Natural killer cell treated with Interleukin-12 subunit alpha and Interleukin-12 subunit beta and Interleukin-15 and Interleukin-18, amount 100 ng/mL, for 72 hours (primary cell): ENCODE data around the gene NBEA. TPM values are rescaled to one million over a fixed set of nuclear protein-coding genes. Genes with fewer than 3 reads are reported as not detected.

Experiments used
- ATAC-seq, 2 donors: fragments of 150-1000 bp; cut with Tn5 transposase in 1 of 2; sonication (Bioruptor Pico), chemical (Tn5 transposase) in 1 of 2; 2 replicates each; pipeline ENCODE4 v1.10.0; 2021
- DNase-seq: peaks from one replicate; pipeline ENCODE4 v3.0.0; 2022; ENCODE audit warnings: low spot score
- H3K27ac Mint-ChIP-seq, 2 donors: 1 replicate in 1 of 2; 2 replicates in 1 of 2; pipeline ENCODE4 v1.8.0; 2022; ENCODE audit warnings: mixed read lengths in 2 of 2, mild to moderate bottlenecking in 1 of 2, moderate library complexity in 1 of 2
- H3K27me3 Mint-ChIP-seq, 2 donors: 1 replicate in 1 of 2; 2 replicates in 1 of 2; pipeline ENCODE4 v1.8.0; 2022; ENCODE audit warnings: mixed read lengths in 2 of 2
- H3K36me3 Mint-ChIP-seq: one replicate; pipeline ENCODE4 v1.8.0; 2022; ENCODE audit warnings: mixed read lengths
- H3K4me1 Mint-ChIP-seq, 2 donors: 1 replicate in 1 of 2; 2 replicates in 1 of 2; pipeline ENCODE4 v1.8.0; 2022; ENCODE audit warnings: low read depth in 2 of 2, mixed read lengths in 2 of 2, mild to moderate bottlenecking in 1 of 2
- H3K4me3 Mint-ChIP-seq: one replicate; pipeline ENCODE4 v1.8.0; 2022; ENCODE audit warnings: mixed read lengths
- H3K9me3 Mint-ChIP-seq: 2 replicates; pipeline ENCODE4 v1.8.0; 2022; ENCODE audit warnings: mixed read lengths
- total RNA-seq, 2 donors: library from RNA; stranded (reverse); gene quantifications; one replicate each; pipeline ENCODE4 v1.2.3, GENCODE V29; 2022

The NBEA gene
- total RNA-seq, 2 donors from 2014 or later: 0.08 to 0.12 TPM

GRCh38 chr13:35256459-35257148, 314.5 kb downstream of the NBEA start:
- no peak overlapping the region for H3K4me3 Mint-ChIP-seq
- ATAC-seq (peak; percentile 38 to 45), DNase-seq (no peak)
- no peaks in the 10 kb centered on the region for H3K9me3 Mint-ChIP-seq
- H3K36me3 Mint-ChIP-seq: no peaks in the 10 kb centered on the region
- peaks cover 0 to 12% of the 10 kb centered on the region in 2 donors for H3K4me1 Mint-ChIP-seq
- H3K27ac Mint-ChIP-seq: no peak overlapping the region
- H3K27me3 Mint-ChIP-seq: peaks cover 0 to 5% of the 10 kb centered on the region in 2 donors

GRCh38 chr13:35260316-35260715, 318.2 kb downstream of the NBEA start:
- no peak for DNase-seq
- Mint-ChIP-seq H3K9me3 (peaks cover 7% of the 10 kb centered on the region), H3K4me1 (no peaks in the 10 kb centered on the region), H3K4me3 (no peak overlapping the region), H3K36me3 (no peaks in the 10 kb centered on the region), H3K27ac (no peak overlapping the region), H3K27me3 (peaks cover 0 to 3% of the 10 kb centered on the region in 2 donors)
- ATAC-seq: no peak

GRCh38 chr13:35266412-35266811, 324.3 kb downstream of the NBEA start:
- no peak for ATAC-seq
- H3K4me1 Mint-ChIP-seq: no peaks in the 10 kb centered on the region
- no peak for DNase-seq
- H3K27ac Mint-ChIP-seq: no peak overlapping the region
- H3K27me3 Mint-ChIP-seq: peaks cover 0 to 2% of the 10 kb centered on the region in 2 donors
- H3K36me3 Mint-ChIP-seq: no peaks in the 10 kb centered on the region
- H3K4me3 Mint-ChIP-seq: no peak overlapping the region
- peaks cover 20% of the 10 kb centered on the region for H3K9me3 Mint-ChIP-seq

DNA sequence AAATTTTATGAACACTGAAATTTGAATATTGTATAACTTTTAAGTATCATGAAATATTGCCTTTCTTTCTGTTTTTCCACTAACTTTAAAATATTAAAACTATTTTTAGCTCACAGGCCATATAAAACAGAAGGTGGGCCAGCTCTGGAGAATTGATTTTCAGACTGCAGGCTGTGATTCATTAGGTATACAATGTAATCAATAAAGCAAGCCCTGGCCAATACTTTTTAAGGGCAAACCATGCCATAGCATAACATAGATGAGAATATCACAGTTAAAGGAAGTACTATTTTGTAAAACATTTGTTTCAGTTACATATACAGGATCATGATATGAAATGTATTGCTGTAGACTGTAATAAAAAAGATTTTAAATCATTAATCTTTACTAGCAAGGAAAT, 336.8 kb downstream of the NBEA start:
- no peaks in the 10 kb centered on the region for H3K36me3 Mint-ChIP-seq
- H3K27ac Mint-ChIP-seq: no peak overlapping the region
- H3K27me3 Mint-ChIP-seq: no peaks in the 10 kb centered on the region

GRCh38 chr13:35279500-35279899, 337.4 kb downstream of the NBEA start:
- DNase-seq (no peak), ATAC-seq (no peak)
- Mint-ChIP-seq H3K4me3 (no peak overlapping the region), H3K27ac (no peak overlapping the region), H3K27me3 (no peaks in the 10 kb centered on the region), H3K36me3 (no peaks in the 10 kb centered on the region), H3K9me3 (no peaks in the 10 kb centered on the region), H3K4me1 (no peaks in the 10 kb centered on the region)

More for the DNA sequence above, 336.8 kb downstream of the NBEA start:
- Mint-ChIP-seq H3K4me3 (no peak overlapping the region), H3K4me1 (no peaks in the 10 kb centered on the region), H3K9me3 (no peaks in the 10 kb centered on the region)
- DNase-seq (no peak), ATAC-seq (no peak)

- H3K27me3 Mint-ChIP-seq: no peaks in the 10 kb centered on the region
- no peak for DNase-seq
- H3K36me3 Mint-ChIP-seq: no peaks in the 10 kb centered on the region
- H3K4me1 Mint-ChIP-seq: no peaks in the 10 kb centered on the region
- no peak overlapping the region for H3K27ac Mint-ChIP-seq
- peaks cover 3% of the 10 kb centered on the region for H3K9me3 Mint-ChIP-seq
- no peak for ATAC-seq
- no peak overlapping the region for H3K4me3 Mint-ChIP-seq
Observed at GRCh38 chr13:35283856-35284255, 341.8 kb downstream of the NBEA start.

- DNase-seq: no peak
- no peaks in the 10 kb centered on the region for H3K27me3 Mint-ChIP-seq
- no peaks in the 10 kb centered on the region for H3K36me3 Mint-ChIP-seq
- H3K27ac Mint-ChIP-seq: no peak overlapping the region
- peaks cover 3% of the 10 kb centered on the region for H3K9me3 Mint-ChIP-seq
- no peaks in the 10 kb centered on the region for H3K4me1 Mint-ChIP-seq
- no peak for ATAC-seq
- H3K4me3 Mint-ChIP-seq: no peak overlapping the region
Observed at GRCh38 chr13:35285677-35286076, 343.6 kb downstream of the NBEA start.

- Mint-ChIP-seq H3K27ac (no peak overlapping the region), H3K36me3 (no peaks in the 10 kb centered on the region), H3K4me1 (no peaks in the 10 kb centered on the region), H3K4me3 (no peak overlapping the region), H3K27me3 (no peaks in the 10 kb centered on the region), H3K9me3 (peaks cover 3% of the 10 kb centered on the region)
- ATAC-seq (no peak), DNase-seq (no peak)
Observed at GRCh38 chr13:35292329-35292728, 350.3 kb downstream of the NBEA start.

- ATAC-seq (no peak), DNase-seq (no peak)
- Mint-ChIP-seq H3K36me3 (no peaks in the 10 kb centered on the region), H3K27me3 (no peaks in the 10 kb centered on the region), H3K4me1 (no peaks in the 10 kb centered on the region), H3K4me3 (no peak overlapping the region), H3K9me3 (no peaks in the 10 kb centered on the region), H3K27ac (no peak overlapping the region)
Observed at GRCh38 chr13:35293579-35294226, 351.6 kb downstream of the NBEA start.

DNA sequence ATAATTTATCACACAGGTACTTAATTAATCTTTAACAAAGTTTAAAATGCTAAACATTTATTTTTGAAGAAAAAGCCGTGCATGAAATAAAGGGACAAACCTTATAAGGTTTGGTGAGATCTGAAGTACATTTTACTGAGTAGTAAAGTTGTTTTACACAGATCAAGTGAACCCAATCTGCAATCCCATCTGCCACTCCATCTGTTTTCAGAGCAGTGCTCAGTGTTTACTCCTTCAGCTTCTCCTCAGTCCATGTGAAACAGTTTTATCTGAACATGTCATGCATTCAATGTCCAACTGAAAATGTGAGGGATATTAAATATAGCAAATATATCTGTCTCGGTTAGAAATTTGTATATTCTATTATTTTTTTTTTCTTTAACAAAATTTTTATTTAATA, 367.6 kb downstream of the NBEA start:
- Mint-ChIP-seq H3K4me3 (no peak overlapping the region), H3K4me1 (no peaks in the 10 kb centered on the region), H3K36me3 (peaks cover 6% of the 10 kb centered on the region), H3K27ac (no peak overlapping the region), H3K9me3 (peaks cover 5% of the 10 kb centered on the region), H3K27me3 (no peaks in the 10 kb centered on the region)
- ATAC-seq (no peak), DNase-seq (no peak)

DNA sequence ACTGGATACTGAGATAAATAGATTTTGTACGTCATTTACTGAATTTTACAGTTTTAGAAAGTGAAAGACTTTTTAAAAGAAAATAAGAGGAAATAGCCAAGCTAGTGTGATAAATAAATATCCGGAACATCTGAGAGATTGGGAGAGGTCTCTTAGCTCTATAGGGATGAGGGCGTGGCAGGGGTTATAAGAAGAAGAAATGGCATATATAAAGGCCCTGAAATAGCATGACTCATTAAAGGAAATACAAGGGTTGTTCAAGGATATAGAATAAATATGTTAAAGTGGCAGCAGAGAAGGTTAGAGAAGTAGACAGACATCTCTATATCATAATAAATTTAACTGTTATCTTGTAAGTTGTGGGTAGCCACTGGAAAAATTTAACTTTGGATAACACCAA, 390.1 kb downstream of the NBEA start:
- no peak for DNase-seq
- H3K4me1 Mint-ChIP-seq: no peaks in the 10 kb centered on the region
- no peak for ATAC-seq
- H3K27me3 Mint-ChIP-seq: no peaks in the 10 kb centered on the region
- H3K9me3 Mint-ChIP-seq: peaks cover 19% of the 10 kb centered on the region
- peaks cover 5% of the 10 kb centered on the region for H3K36me3 Mint-ChIP-seq
- H3K27ac Mint-ChIP-seq: no peak overlapping the region
- H3K4me3 Mint-ChIP-seq: no peak overlapping the region

DNA sequence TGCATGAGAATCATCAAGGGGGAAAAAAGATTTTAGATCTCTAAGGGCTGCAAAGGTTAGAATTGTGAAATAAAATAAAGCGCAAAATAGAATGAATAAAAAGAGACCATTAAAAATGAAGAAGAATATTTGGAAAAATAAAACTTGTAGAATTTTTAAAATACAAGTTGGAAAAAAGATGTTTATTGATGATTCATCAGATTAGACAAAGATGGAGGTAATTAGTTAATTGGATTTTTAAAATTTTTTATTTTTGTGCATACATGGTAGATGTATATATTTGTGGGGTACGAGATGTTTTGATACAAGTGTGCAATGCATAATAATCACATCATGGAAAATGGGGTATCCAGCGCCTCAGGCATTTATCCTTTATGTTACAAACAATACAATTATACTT, 391.1 kb downstream of the NBEA start:
- peaks cover 21% of the 10 kb centered on the region for H3K9me3 Mint-ChIP-seq
- H3K36me3 Mint-ChIP-seq: peaks cover 5% of the 10 kb centered on the region
- no peak overlapping the region for H3K4me3 Mint-ChIP-seq
- H3K27me3 Mint-ChIP-seq: no peaks in the 10 kb centered on the region
- no peak overlapping the region for H3K27ac Mint-ChIP-seq
- DNase-seq (no peak), ATAC-seq (no peak)
- H3K4me1 Mint-ChIP-seq: no peaks in the 10 kb centered on the region

DNA sequence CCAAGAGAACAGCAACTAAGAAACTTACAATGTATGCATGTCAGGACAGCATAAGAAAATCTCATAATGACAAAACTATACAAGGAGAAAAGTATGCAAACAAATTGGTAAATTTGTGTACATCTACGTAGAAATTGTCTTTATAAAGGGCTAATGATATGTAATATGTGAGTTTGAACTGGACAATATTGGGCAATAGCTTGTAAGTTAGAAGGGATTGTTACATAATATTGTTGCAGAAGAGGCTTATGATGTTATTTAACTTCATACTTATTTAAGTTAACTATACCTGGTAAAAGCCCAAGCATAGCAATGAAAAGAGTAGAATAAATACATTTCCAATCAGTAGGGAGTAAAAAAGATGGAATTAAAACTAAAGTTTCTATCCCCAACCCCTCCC, 400.4 kb downstream of the NBEA start:
- H3K36me3 Mint-ChIP-seq: no peaks in the 10 kb centered on the region
- H3K9me3 Mint-ChIP-seq: peaks cover 7% of the 10 kb centered on the region
- H3K27me3 Mint-ChIP-seq: no peaks in the 10 kb centered on the region
- no peaks in the 10 kb centered on the region for H3K4me1 Mint-ChIP-seq
- no peak overlapping the region for H3K27ac Mint-ChIP-seq
- H3K4me3 Mint-ChIP-seq: no peak overlapping the region
- ATAC-seq (no peak), DNase-seq (no peak)

DNA sequence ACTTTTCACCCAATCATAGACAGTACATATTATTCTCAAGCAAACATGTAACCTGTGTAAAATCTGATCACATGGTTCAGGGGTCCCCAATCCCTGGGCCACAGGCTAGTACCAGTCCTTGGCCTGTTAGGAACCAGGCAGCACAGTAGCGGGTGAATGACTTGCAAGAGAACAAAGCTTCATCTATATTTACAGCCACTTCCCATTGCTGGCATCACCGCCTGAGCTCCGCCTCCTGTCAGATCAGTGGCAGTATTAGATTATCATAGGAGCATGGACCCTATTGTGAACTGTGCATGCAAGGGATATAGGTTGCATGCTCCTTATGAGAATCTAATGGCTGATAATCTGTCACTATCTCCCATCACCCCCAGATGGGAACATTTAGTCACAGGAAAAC, 401.3 kb downstream of the NBEA start:
- Mint-ChIP-seq H3K4me1 (no peaks in the 10 kb centered on the region), H3K4me3 (no peak overlapping the region), H3K27me3 (no peaks in the 10 kb centered on the region), H3K9me3 (peaks cover 2% of the 10 kb centered on the region), H3K27ac (no peak overlapping the region), H3K36me3 (no peaks in the 10 kb centered on the region)
- ATAC-seq: no peak
- no peak for DNase-seq

- no peak overlapping the region for H3K27ac Mint-ChIP-seq
- DNase-seq (no peak), ATAC-seq (no peak)
- H3K4me1 Mint-ChIP-seq: no peaks in the 10 kb centered on the region
- no peaks in the 10 kb centered on the region for H3K36me3 Mint-ChIP-seq
- H3K4me3 Mint-ChIP-seq: no peak overlapping the region
- H3K9me3 Mint-ChIP-seq: peaks cover 2% of the 10 kb centered on the region
- H3K27me3 Mint-ChIP-seq: no peaks in the 10 kb centered on the region
Observed at GRCh38 chr13:35345992-35346391, 403.9 kb downstream of the NBEA start.
